Brain pericyte (primary cell): ENCODE results near the gene ATAD1.
"Not testable (repeated sequence)": the region's sequence is repeated elsewhere in the genome, so short reads cannot be mapped to it uniquely, and the experiment has no call there.

Experiments used
- DNase-seq: peaks from one replicate; pipeline ENCODE4 v3.0.0-alpha.2; 2012; ENCODE audit warnings: low read depth, low spot score

The ATAD1 gene

DNA sequence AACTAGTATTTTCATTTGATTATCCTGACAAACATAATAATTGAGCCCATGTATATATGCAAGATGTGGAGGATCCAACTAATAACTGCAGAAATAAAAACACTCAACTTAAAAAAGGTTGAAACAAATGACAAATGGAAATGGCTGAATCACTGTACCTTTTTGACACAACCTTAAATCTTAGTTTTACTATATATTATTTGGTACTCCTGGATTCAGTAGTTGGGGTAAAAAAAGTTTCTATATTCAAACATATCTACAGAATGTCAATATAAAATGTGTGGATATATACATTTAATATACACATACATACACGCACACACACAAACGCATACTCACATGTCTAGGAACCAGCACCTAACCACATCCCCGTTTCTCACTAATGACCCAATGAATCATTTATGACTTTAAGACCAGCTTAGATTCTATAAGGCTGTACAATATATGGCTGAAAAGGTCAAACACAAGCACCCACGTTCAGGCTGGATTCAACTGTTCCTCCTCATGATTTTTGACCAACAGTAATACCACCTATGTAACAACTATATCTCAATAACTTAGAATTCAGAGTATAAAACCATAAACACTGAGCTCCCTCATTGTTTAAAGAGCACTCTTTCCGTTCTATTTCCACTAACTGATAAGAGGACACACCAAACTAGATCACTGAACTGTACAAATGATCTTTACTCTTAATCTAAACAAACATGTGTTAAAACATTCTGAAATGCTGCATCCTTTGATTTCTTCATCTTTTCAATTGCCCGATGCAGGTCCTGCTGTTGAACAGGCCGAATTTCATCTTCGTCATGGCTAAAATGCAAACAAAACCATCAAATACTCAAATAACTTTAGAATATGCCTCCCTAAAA lies 63.8 kb downstream of the ATAD1 start:
- no peak for DNase-seq

- DNase-seq = no peak
Measured at GRCh38 chr10:87752566-87752965, 65.5 kb downstream of the ATAD1 start.

DNA sequence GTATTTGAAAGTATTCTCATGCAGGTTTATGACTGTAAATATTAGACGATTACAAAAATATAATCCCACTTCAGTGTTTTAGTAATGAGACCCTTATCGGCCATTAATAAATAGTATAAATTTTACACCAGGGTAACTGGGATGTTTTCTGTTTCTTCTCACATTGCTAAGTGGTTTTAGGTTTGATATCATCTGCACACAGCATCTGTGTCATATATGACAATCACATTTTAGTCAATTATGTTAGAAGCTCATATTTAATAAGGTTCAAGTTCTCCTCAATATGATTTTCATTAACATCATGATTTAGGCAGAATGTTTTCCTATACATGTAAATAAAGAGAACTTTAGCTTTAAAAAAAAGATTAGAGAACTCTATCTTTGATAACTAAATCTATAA lies 66.8 kb downstream of the ATAD1 start:
- no peak for DNase-seq

- no peak for DNase-seq
Measured at GRCh38 chr10:87750817-87751216, 67.2 kb downstream of the ATAD1 start.

GRCh38 chr10:87750001-87750671 lies 67.9 kb downstream of the ATAD1 start:
- no peak for DNase-seq

DNA sequence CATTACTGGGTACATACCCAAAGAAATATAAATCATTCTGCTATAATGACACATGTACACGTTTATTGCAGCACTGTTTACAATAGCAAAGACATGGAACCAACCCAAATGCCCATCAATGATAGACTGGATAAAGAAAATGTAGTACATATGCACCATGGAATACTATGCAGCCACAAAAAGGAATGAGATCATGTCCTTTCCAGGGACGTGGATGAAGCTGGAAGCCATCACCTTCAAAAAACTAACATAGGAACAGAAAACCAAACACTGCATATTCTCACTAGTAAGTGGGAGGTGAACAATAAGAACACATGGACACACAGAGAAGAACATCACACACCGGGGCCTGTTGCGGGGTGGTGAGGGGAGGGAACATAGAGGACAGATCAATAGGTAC lies 69.8 kb downstream of the ATAD1 start:
- DNase-seq = not testable (repeated sequence)

DNA sequence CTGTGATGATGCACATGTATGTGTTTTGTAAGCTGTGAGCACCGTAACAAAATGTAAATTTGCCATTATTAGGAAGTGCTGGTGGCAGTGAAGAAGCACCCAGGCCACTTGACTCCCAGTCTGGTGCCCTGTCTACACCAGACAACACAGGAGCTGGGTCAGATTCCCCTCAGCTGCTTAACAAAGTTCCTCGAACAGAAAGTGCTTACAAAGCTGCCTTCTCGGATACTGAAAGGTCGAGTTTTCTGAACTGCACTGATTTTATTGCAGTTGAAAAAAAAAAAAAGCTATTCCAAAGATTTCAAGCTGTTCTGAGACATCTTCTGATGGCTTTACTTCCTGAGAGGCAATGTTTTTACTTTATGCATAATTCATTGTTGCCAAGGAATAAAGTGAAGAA lies 71.1 kb downstream of the ATAD1 start:
- no peak for DNase-seq

- DNase-seq = no peak
Measured at GRCh38 chr10:87744606-87745005, 73.4 kb downstream of the ATAD1 start.

DNA sequence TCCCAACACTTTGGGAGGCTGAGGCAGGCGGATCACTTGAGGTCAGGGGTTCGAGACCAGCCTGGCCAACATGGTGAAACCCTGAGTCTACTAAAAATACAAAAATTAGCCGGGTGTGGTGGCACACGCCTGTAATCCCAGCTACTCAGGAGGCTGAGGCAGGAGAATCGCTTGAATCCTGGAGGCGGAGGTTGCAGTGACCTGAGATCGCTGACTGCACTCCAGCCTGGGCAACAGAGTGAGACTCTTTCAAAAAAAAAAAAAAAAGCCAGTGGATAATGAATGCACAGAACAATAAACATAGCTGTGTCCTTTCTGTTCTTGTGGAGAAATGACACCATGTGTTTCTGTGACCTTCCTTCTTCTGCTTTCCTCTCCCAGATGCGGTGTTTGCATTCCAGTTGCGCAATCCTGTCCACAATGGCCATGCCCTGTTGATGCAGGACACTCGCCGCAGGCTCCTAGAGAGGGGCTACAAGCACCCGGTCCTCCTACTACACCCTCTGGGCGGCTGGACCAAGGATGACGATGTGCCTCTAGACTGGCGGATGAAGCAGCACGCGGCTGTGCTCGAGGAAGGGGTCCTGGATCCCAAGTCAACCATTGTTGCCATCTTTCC lies 74.9 kb downstream of the ATAD1 start:
- DNase-seq = not testable (repeated sequence)

DNA sequence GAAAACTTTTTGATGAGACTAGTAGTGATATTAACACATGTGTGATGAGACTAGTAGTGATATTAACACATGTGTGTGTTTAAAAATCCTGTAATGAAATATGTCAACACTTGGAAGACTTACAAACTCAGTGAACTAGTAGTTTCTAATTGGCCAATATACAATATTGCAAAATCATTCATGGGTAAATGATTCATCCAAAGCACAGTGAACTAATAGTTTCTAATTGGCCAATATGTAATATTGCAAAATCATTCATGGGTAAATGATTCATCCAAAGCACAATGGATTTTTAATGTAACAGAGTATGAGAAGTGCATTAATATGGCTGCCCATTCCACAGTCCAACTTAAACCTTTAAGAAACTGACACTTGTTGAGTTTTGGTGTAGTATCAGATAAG lies 77.8 kb downstream of the ATAD1 start:
- no peak for DNase-seq

GRCh38 chr10:87739703-87740102 lies 78.3 kb downstream of the ATAD1 start:
- DNase-seq = no peak

DNA sequence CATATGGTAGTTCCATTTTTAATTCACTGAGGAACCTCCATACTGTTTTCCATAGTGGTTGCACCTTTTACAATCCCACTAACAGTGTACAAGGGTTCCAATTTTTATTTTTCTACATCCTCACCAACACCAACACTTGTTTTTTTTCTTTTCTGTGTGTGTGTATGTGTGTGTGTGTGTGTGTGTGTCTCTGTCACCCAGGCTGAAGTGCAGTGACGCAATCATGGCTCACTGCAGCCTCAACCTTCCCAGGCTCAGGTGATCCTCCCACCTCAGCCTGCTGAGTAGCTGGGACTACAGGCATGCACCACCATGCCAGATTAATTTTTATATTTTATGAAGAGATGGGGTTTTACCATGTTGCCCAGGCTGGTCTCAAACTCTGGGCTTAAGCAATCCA lies 79.8 kb downstream of the ATAD1 start:
- DNase-seq = not testable (repeated sequence)

DNA sequence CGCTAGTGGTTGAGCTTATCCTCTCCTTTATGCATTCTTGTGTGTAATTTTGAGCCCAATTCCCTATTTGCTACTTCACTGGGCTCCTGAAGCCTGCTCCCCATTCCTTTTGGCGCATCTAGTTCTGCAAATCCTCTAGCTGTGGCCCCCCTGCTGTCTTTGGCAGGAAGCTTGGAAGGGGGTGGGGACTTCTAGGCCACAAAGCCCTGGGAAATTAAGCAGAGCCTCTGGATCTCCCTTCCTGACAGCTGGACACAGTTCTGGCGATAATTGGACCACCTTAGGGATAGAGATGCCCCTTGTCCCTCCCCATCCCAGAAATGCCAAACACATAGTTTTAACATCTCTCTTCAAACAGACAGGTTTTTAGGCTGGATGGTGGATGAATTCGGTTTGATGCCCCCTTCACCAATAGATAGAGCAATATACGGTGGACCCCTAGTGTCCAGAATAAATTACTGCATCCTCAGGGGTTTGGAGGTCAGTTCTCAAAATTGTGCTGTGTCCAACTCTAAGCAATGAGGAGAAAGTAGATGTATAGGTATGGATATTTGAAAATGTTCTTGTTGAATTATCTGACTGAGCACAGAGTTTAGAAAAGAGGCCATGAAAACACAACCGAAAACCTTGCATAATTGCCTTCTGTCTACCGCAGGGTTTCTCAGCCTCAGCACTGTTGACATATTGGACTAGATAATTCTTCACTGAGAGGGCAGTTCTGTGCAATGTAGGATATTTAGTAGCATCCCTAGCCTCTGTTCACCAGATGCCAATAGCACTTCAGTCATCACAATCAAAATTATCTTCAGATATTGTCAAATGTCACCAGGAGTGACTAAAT lies 82.8 kb downstream of the ATAD1 start:
- peak; percentile 61 for DNase-seq

DNA sequence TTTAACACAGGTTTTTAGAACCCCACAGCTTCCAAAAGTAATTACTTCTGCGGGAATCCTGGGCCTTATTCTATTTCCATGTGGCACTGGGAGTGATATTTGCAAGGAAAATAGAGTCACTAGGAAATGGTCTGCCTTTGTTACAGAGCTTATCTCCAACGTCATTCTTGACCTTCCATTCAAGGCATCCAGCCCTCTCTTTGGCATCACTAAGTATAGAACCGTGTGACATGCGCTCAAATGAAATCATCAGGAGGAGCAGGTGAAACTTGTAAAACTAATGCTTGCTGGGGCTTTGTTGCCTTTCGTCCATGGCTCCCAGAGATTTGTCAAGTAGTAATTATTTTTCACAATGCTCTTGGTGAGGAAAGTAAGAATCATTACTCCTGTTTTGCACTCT lies 84.9 kb downstream of the ATAD1 start:
- DNase-seq = no peak

DNA sequence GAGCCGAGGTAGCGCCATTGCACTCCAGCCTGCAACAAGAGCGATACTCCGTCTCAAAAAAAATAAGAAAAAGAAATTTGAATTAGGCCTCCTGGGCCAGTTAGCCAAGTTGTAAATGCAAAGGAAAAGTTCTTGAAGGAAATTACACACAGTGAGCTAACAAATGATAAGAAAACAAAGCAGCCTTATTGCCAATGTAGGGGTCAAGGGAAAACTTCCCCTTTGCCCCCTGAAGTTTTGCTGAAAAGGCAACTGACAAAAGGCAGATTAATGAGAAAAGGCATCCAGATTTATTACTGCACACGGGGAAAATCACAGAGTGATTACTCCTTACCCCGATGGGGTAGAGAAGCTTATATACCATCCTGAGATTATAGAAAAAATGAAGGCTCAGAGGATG lies 88.1 kb downstream of the ATAD1 start:
- no peak for DNase-seq

GRCh38 chr10:87724789-87725188 lies 93.2 kb downstream of the ATAD1 start:
- DNase-seq = no peak

- no peak for DNase-seq
Measured at GRCh38 chr10:87723500-87723899, 94.5 kb downstream of the ATAD1 start.

DNA sequence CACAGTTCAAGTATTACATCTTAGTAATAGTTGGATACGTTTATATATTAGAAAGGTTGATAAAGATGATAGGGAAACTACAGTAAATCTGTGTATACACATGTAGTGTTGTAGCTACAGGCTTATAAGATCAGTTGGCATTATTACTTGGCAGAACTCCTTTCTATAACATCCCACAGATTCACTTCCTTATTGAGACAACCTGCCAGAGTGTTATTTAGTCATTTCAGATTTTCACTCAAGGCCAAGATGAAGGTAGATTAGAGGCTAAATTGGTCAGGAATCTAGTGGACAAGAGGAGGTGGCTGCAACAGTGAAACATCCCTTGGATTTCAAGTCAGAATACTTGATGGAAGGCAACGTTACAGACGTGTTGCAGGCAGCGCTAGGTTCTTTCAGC lies 95.3 kb downstream of the ATAD1 start:
- no peak for DNase-seq

DNA sequence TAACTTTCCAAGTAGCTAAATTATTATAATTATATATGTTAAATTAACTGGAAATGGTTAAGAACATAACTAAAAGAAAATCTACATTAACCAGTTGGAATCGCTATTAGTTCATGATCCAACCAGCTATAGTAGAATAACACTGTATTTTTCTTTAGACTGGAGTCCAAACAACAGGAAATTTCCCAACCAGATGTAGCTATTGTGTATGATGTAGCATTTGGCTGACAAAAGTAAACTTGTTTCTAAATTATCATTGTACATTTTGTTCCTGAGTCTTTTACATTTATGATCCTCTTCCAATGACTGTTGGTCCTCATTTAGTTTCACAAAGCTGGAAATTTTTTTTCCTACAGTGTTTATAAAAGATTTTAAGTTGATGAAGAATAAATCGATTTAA lies 96.2 kb downstream of the ATAD1 start:
- DNase-seq = no peak

GRCh38 chr10:87720665-87721064 lies 97.4 kb downstream of the ATAD1 start:
- no peak for DNase-seq

DNA sequence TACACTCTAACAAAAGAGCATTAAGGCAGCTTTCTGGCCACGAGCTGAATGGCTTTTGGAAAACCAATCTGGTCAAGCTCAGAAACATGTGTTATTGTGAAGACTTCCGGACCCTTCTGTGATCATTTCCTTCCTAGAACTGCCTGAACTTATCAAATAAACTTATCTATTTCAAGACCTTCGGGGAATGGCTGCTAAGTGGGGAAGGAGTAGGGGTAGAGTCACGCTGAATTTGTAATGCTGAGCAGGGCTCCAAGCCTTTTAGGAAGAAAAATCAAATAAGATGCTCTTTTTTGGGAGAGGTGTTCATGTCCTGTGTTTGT lies 101.7 kb downstream of the ATAD1 start:
- DNase-seq = no peak
